SU-DHL-6 (cell line): Measurements from ENCODE around the gene SHISA9.
"Not testable (repeated sequence)": the region's sequence is repeated elsewhere in the genome, so short reads cannot be mapped to it uniquely, and the experiment has no call there.

Experiments used
- H2AFZ ChIP-seq: fragments of 200-600 bp; sonication (generic); 2 replicates; pipeline ENCODE4 v1.6.1; 2014; ENCODE audit warnings: low read depth, mild to moderate bottlenecking, moderate library complexity, mixed read lengths, antibody characterized with exemption, low read length; ENCODE audit not compliant: severe bottlenecking
- H3F3A ChIP-seq: fragments of 200-600 bp; shearing (Covaris generic); 2 replicates; pipeline ENCODE4 v1.6.0; 2016; ENCODE audit warnings: antibody characterized with exemption, mild to moderate bottlenecking; ENCODE audit not compliant: insufficient read depth
- H3K27ac ChIP-seq: fragments of 200-600 bp; sonication (generic); 2 replicates; pipeline ENCODE4 v1.5.1; 2016; ENCODE audit warnings: low read depth, mild to moderate bottlenecking, low read length, moderate library complexity, mixed read lengths
- H3K27me3 ChIP-seq: fragments of 200-600 bp; sonication (generic), shearing (Covaris generic); 2 replicates; pipeline ENCODE4 v1.6.0; 2014; ENCODE audit warnings: mild to moderate bottlenecking, low read length
- H3K36me3 ChIP-seq: fragments of 200-600 bp; sonication (generic); 2 replicates; pipeline ENCODE4 v1.6.1; 2014; ENCODE audit warnings: mild to moderate bottlenecking, low read length, mixed read lengths
- H3K4me2 ChIP-seq: fragments of 300-600, 200-600 bp; shearing (Covaris generic), sonication (generic); 2 replicates; pipeline ENCODE4 v1.6.0; 2014; ENCODE audit warnings: low read length, low read depth, mild to moderate bottlenecking; ENCODE audit not compliant: poor library complexity, severe bottlenecking
- H3K4me3 ChIP-seq: fragments of 200-600 bp; sonication (generic); 2 replicates; pipeline ENCODE4 v1.5.1; 2014; ENCODE audit warnings: antibody characterized with exemption, low read length, mild to moderate bottlenecking, mixed read lengths; ENCODE audit not compliant: insufficient read depth, poor library complexity, severe bottlenecking
- H3K79me2 ChIP-seq: fragments of 200-600 bp; sonication (generic); 2 replicates; pipeline ENCODE4 v1.6.1; 2014; ENCODE audit warnings: mild to moderate bottlenecking, low read length, moderate library complexity; ENCODE audit not compliant: insufficient read depth
- H3K9ac ChIP-seq: fragments of 200-600 bp; sonication (generic); 2 replicates; pipeline ENCODE4 v1.7.0; 2014; ENCODE audit warnings: mild to moderate bottlenecking, low read length
- H3K9me2 ChIP-seq: fragments of 200-600 bp; sonication (generic); replicated peaks from 2 replicates; pipeline ENCODE4 v1.6.1; 2014; ENCODE audit warnings: low read length; ENCODE audit not compliant: insufficient read depth
- H3K9me3 ChIP-seq: fragments of 200-600 bp; sonication (generic); 2 replicates; pipeline ENCODE4 v1.6.1; 2014; ENCODE audit warnings: low read length, mixed read lengths; ENCODE audit not compliant: insufficient read depth
- H4K20me1 ChIP-seq: fragments of 200-600 bp; sonication (generic); 2 replicates; pipeline ENCODE4 v1.6.1; 2014; ENCODE audit warnings: low read depth, mild to moderate bottlenecking, antibody characterized with exemption, low read length, moderate library complexity, mixed read lengths
- EZH2phosphoT487 ChIP-seq: fragments of 200-600 bp; sonication (generic), shearing (Covaris generic); conservative IDR thresholded peaks from 2 replicates; pipeline ENCODE4 v1.6.1; 2018; ENCODE audit warnings: mild to moderate bottlenecking, antibody characterized with exemption, low read length, moderate library complexity, mixed read lengths
- TF ChIP-seq, protein P1 (sequence below): fragments of 200-600 bp; sonication (generic); IDR thresholded peaks from one replicate; pipeline ENCODE4 v1.5.1; 2017; ENCODE audit warnings: antibody characterized with exemption, mild to moderate bottlenecking, low read length, moderate library complexity; ENCODE audit not compliant: insufficient read depth, poor library complexity, severe bottlenecking

Gene SHISA9

GRCh38 chr16:12917653-12918052, 16.3 kb downstream of the SHISA9 start:
- Histone ChIP-seq H3K27ac (no peak overlapping the region), H3K79me2 (no peaks in the 10 kb centered on the region), H2AFZ (no peak overlapping the region), H3K9me3 (no peaks in the 10 kb centered on the region), H3K4me3 (no peak overlapping the region), H3F3A (no peaks in the 10 kb centered on the region), H3K27me3 (no peaks in the 10 kb centered on the region), H3K36me3 (no peaks in the 10 kb centered on the region), H4K20me1 (no peaks in the 10 kb centered on the region), H3K4me2 (no peak overlapping the region), H3K9ac (no peak overlapping the region), H3K9me2 (no peaks in the 10 kb centered on the region)
- TF ChIP-seq, protein P1, sequence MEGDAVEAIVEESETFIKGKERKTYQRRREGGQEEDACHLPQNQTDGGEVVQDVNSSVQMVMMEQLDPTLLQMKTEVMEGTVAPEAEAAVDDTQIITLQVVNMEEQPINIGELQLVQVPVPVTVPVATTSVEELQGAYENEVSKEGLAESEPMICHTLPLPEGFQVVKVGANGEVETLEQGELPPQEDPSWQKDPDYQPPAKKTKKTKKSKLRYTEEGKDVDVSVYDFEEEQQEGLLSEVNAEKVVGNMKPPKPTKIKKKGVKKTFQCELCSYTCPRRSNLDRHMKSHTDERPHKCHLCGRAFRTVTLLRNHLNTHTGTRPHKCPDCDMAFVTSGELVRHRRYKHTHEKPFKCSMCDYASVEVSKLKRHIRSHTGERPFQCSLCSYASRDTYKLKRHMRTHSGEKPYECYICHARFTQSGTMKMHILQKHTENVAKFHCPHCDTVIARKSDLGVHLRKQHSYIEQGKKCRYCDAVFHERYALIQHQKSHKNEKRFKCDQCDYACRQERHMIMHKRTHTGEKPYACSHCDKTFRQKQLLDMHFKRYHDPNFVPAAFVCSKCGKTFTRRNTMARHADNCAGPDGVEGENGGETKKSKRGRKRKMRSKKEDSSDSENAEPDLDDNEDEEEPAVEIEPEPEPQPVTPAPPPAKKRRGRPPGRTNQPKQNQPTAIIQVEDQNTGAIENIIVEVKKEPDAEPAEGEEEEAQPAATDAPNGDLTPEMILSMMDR: no peak
- TF ChIP-seq EZH2phosphoT487: no peak

- Histone ChIP-seq H3K9me3 (no peaks in the 10 kb centered on the region), H3F3A (no peaks in the 10 kb centered on the region), H3K9me2 (no peaks in the 10 kb centered on the region), H3K27ac (no peak overlapping the region), H2AFZ (no peak overlapping the region), H4K20me1 (no peaks in the 10 kb centered on the region), H3K36me3 (no peaks in the 10 kb centered on the region), H3K4me2 (no peak overlapping the region), H3K27me3 (no peaks in the 10 kb centered on the region), H3K9ac (no peak overlapping the region), H3K79me2 (no peaks in the 10 kb centered on the region), H3K4me3 (no peak overlapping the region)
- TF ChIP-seq EZH2phosphoT487: no peak
- TF ChIP-seq, protein P1: no peak
Observed at GRCh38 chr16:12920739-12921138, 19.3 kb downstream of the SHISA9 start.

GRCh38 chr16:12923640-12924039, 22.2 kb downstream of the SHISA9 start:
- not testable (repeated sequence) for H4K20me1 ChIP-seq, H3K27me3 ChIP-seq

GRCh38 chr16:12925026-12925800, 23.8 kb downstream of the SHISA9 start:
- no peaks in the 10 kb centered on the region for H3K36me3 ChIP-seq
- H3K4me2 ChIP-seq: no peak overlapping the region
- H3K27ac ChIP-seq: no peak overlapping the region
- no peaks in the 10 kb centered on the region for H3K9me3 ChIP-seq
- H3K9me2 ChIP-seq: no peaks in the 10 kb centered on the region
- no peak overlapping the region for H3K4me3 ChIP-seq
- H4K20me1 ChIP-seq: no peaks in the 10 kb centered on the region
- H2AFZ ChIP-seq: no peak overlapping the region
- H3K79me2 ChIP-seq: no peaks in the 10 kb centered on the region
- H3K9ac ChIP-seq: no peak overlapping the region
- TF ChIP-seq, protein P1: no peak
- TF ChIP-seq EZH2phosphoT487: no peak
- no peaks in the 10 kb centered on the region for H3F3A ChIP-seq
- H3K27me3 ChIP-seq: no peaks in the 10 kb centered on the region

More at GRCh38 chr16:12923640-12924039, 22.2 kb downstream of the SHISA9 start:
- not testable (repeated sequence) for H3K9me3 ChIP-seq, H2AFZ ChIP-seq, H3K79me2 ChIP-seq, H3K9me2 ChIP-seq, H3K36me3 ChIP-seq, H3K9ac ChIP-seq, H3K27ac ChIP-seq, H3K4me2 ChIP-seq, H3K4me3 ChIP-seq, H3F3A ChIP-seq
